Testis (tissue), 2 donors: ENCODE data around the gene GLIS1.

Experiments used
- POLR2A ChIP-seq: fragments of 450-650 bp; IDR thresholded peaks from one replicate; pipeline ENCODE4 v1.6.1; 2017; ENCODE audit warnings: antibody characterized with exemption, mild to moderate bottlenecking, moderate library complexity
- TF ChIP-seq, protein P1 (sequence below), 3 experiments: fragments of 450-650 bp in 2 of 3; fragments of 200-600 bp in 1 of 3; sonication (generic) in 1 of 3; IDR thresholded peaks; one replicate each; pipeline ENCODE4 v1.5.1; 2016 to 2019; ENCODE audit warnings: antibody characterized with exemption in 3 of 3, mild to moderate bottlenecking in 2 of 3, moderate library complexity in 1 of 3

DNA sequence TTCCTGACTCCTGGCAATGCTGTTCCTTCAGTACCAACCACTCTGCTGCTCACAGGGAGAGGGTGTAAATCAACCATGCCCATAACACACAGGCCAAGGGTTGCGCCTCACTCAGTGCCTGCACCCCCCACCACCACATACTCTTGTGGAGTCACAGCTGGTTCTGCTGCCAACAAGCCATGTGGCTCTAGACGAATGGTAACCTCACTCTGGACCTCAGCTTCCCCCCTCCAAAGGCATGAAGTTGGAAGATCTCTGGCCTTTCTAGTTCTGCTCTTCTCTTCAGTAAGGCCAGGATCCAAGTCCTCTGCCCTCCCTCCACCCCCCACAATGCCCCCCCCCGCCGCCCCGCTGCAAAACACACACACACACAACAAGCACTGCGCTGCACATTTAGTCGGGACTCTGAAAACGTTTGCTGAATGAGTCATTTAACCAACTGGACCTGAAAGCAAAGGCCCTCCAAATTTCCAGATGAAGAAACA is 1.7 kb upstream of the GLIS1 start:
- TF ChIP-seq, protein P1, sequence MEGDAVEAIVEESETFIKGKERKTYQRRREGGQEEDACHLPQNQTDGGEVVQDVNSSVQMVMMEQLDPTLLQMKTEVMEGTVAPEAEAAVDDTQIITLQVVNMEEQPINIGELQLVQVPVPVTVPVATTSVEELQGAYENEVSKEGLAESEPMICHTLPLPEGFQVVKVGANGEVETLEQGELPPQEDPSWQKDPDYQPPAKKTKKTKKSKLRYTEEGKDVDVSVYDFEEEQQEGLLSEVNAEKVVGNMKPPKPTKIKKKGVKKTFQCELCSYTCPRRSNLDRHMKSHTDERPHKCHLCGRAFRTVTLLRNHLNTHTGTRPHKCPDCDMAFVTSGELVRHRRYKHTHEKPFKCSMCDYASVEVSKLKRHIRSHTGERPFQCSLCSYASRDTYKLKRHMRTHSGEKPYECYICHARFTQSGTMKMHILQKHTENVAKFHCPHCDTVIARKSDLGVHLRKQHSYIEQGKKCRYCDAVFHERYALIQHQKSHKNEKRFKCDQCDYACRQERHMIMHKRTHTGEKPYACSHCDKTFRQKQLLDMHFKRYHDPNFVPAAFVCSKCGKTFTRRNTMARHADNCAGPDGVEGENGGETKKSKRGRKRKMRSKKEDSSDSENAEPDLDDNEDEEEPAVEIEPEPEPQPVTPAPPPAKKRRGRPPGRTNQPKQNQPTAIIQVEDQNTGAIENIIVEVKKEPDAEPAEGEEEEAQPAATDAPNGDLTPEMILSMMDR (IDR thresholded peaks at IDR 0.05): no peak
- no peak for TF ChIP-seq POLR2A
